Measurements from ENCODE around the gene ITGBL1.
A peak's percentile ranks its signal among the peaks of the same experiment; 100 is the strongest.

Gene ITGBL1

GRCh38 chr13:101452519-101453485 lies at the start of gene ITGBL1:
ITGBL1 (plus strand) TSS chr13:101452675; CDS start chr13:101452834, 159 bp downstream.
- no peak for DNase-seq

GRCh38 chr13:101406791-101407190 lies 45.7 kb upstream of the ITGBL1 start:
- no peak for DNase-seq

- DNase-seq, result no peak
Measured at GRCh38 chr13:101408154-101408553, 44.3 kb upstream of the ITGBL1 start.

GRCh38 chr13:101408992-101409656 lies 43.4 kb upstream of the ITGBL1 start:
- DNase-seq, result no peak

- no peak for DNase-seq
Measured at GRCh38 chr13:101412076-101412475, 40.4 kb upstream of the ITGBL1 start.

GRCh38 chr13:101415358-101416174 lies 36.9 kb upstream of the ITGBL1 start:
- no peak for DNase-seq

- peak; percentile 64 for DNase-seq
Measured at GRCh38 chr13:101416181-101417042, 36.1 kb upstream of the ITGBL1 start, which contains the start of gene NALCN. NALCN (minus strand) TSS chr13:101416508; CDS start chr13:101399126, 17,382 bp downstream.

GRCh38 chr13:101417043-101417406 lies 35.5 kb upstream of the ITGBL1 start:
- peak; percentile 80 for DNase-seq

GRCh38 chr13:101417501-101417900 lies 35.0 kb upstream of the ITGBL1 start:
- no peak for DNase-seq

- no peak for DNase-seq
Measured at GRCh38 chr13:101423872-101424271, 28.6 kb upstream of the ITGBL1 start.

GRCh38 chr13:101424381-101425155 lies 27.9 kb upstream of the ITGBL1 start:
- DNase-seq, result no peak

GRCh38 chr13:101425156-101425471 lies 27.4 kb upstream of the ITGBL1 start:
- no peak for DNase-seq

- DNase-seq, result no peak
Measured at GRCh38 chr13:101425623-101426022, 26.9 kb upstream of the ITGBL1 start.

GRCh38 chr13:101429733-101430132 lies 22.7 kb upstream of the ITGBL1 start:
- DNase-seq, result no peak

GRCh38 chr13:101433895-101434294 lies 18.6 kb upstream of the ITGBL1 start:
- no peak for DNase-seq

GRCh38 chr13:101434486-101434885 lies 18.0 kb upstream of the ITGBL1 start:
- no peak for DNase-seq

- peak; percentile 48 for DNase-seq
Measured at GRCh38 chr13:101447852-101448251, 4.6 kb upstream of the ITGBL1 start.

GRCh38 chr13:101449790-101450748 lies 2.4 kb upstream of the ITGBL1 start:
- no peak for DNase-seq

- no peak for DNase-seq
Measured at GRCh38 chr13:101450749-101451130, 1.7 kb upstream of the ITGBL1 start.

GRCh38 chr13:101451641-101452040 lies 834 bp upstream of the ITGBL1 start:
- no peak for DNase-seq
